HepG2 (cell line): ENCODE data around the gene GPAM. TPM values are rescaled to one million over a fixed set of nuclear protein-coding genes. Genes with fewer than 3 reads are reported as not detected.
A peak's percentile ranks its signal among the peaks of the same experiment; 100 is the strongest.

Source experiments
- ATAC-seq: fragments of 200-7000 bp; cut with Tn5 transposase; 3 replicates; pipeline ENCODE4 v1.9.1; 2020; ENCODE audit warnings: mild to moderate bottlenecking, moderate library complexity
- BruUV-seq: library from RNA; stranded (reverse); fragments of 400-500 nt; replicated peaks from 2 replicates; lab custom pipeline; 2021; lab: Mats Ljungman, UMichigan
- CTCF ChIA-PET: fragments of 300-600 bp; formaldehyde crosslinking; extraction: SDS; loops from one replicate; lab custom pipeline; 2021; ENCODE audit warnings: low total read pairs, inconsistent platforms, low intra/inter-chr PET ratio; lab: Yijun Ruan, JAX
- POLR2A ChIA-PET: fragments of 350-600 bp; sonication (Branson Sonifier 250); formaldehyde crosslinking; loops from one replicate; lab custom pipeline; 2020; ENCODE audit warnings: antibody characterized with exemption, inconsistent platforms; lab: Yijun Ruan, JAX
- DNase-seq: peaks from one replicate; pipeline ENCODE4 v3.0.0-alpha.2; 2015; ENCODE audit warnings: low spot score
- FAIRE-seq: peaks from 3 replicates; lab custom pipeline; 2011; peaks lifted over from hg19 to GRCh38; lab: Jason Lieb, UNC
- H2AFZ ChIP-seq: one replicate; pipeline ENCODE4 v1.6.1; 2011; ENCODE audit warnings: low read length, inconsistent platforms
- H3K27ac ChIP-seq: fragments of 300-600 bp; 3 replicates; pipeline ENCODE4 v1.8.0; 2011; ENCODE audit warnings: mixed run types, mild to moderate bottlenecking, mixed read lengths, low read length, inconsistent platforms; ENCODE audit not compliant: insufficient read depth; ENCODE audit errors: extremely low read length
- H3K27me3 ChIP-seq, 2 experiments: fragments of 200-600 bp in 1 of 2; 2 replicates in 1 of 2; 3 replicates in 1 of 2; pipeline versions ENCODE4 v1.6.0 to v1.8.0; 2011; ENCODE audit warnings: low read length in 2 of 2, mild to moderate bottlenecking in 2 of 2, moderate library complexity in 2 of 2, inconsistent platforms in 1 of 2; ENCODE audit not compliant: insufficient read depth in 2 of 2, control insufficient read depth in 1 of 2
- H3K36me3 ChIP-seq, 2 experiments: fragments of 200-600 bp in 1 of 2; replicated peaks in 1 of 2; 2 replicates in 1 of 2; 3 replicates in 1 of 2; pipeline versions ENCODE4 v1.5.1 to v1.8.0; 2011; ENCODE audit warnings: low read length in 2 of 2, inconsistent platforms in 1 of 2; ENCODE audit not compliant: insufficient read depth in 2 of 2, control insufficient read depth in 1 of 2
- H3K4me1 ChIP-seq: 2 replicates; pipeline ENCODE4 v1.5.1; 2012; ENCODE audit warnings: low read length, inconsistent platforms; ENCODE audit not compliant: insufficient read depth
- H3K4me2 ChIP-seq: 2 replicates; pipeline ENCODE4 v1.6.0; 2011; ENCODE audit warnings: low read depth, low read length, inconsistent platforms
- H3K4me3 ChIP-seq, 3 experiments: fragments of 200-600 bp in 1 of 3; sonication (generic), shearing (Covaris generic) in 1 of 3; replicated peaks in 1 of 3; 2 replicates each; pipeline ENCODE4 v1.5.1; 2011 to 2016; ENCODE audit warnings: low read length in 3 of 3, inconsistent platforms in 2 of 3, low read depth in 2 of 3, mild to moderate bottlenecking in 2 of 3, control low read depth in 1 of 3, mixed read lengths in 1 of 3; ENCODE audit not compliant: insufficient read depth in 1 of 3
- H3K79me2 ChIP-seq: one replicate; pipeline ENCODE4 v1.6.1; 2011; ENCODE audit warnings: low read length, inconsistent platforms; ENCODE audit not compliant: insufficient read depth
- H3K9ac ChIP-seq: 2 replicates; pipeline ENCODE4 v1.6.0; 2011; ENCODE audit warnings: mild to moderate bottlenecking, low read depth, low read length, inconsistent platforms; ENCODE audit not compliant: insufficient read depth
- H3K9me3 ChIP-seq: 2 replicates; pipeline ENCODE4 v1.5.1; 2012; ENCODE audit warnings: mild to moderate bottlenecking, low read length
- H4K20me1 ChIP-seq: 2 replicates; pipeline ENCODE4 v1.6.0; 2011; ENCODE audit warnings: inconsistent platforms, mild to moderate bottlenecking, low read length, moderate library complexity; ENCODE audit not compliant: insufficient read depth
- HDAC1 ChIP-seq: sonication (generic); formaldehyde crosslinking; IDR thresholded peaks from 2 replicates; pipeline ENCODE4 v1.5.1; 2020; ENCODE audit warnings: mild to moderate bottlenecking, missing genetic modification reagents
- MXD4 ChIP-seq: IDR thresholded peaks from 2 replicates; pipeline ENCODE4 v1.6.1; 2016; ENCODE audit warnings: mild to moderate bottlenecking, missing biosample characterization, missing genetic modification reagents
- NCOA2 ChIP-seq: sonication (generic); formaldehyde crosslinking; IDR thresholded peaks from 2 replicates; pipeline ENCODE4 v1.8.0; 2022; ENCODE audit warnings: inconsistent platforms
- PCBP1 ChIP-seq: fragments of 200-400 bp; formaldehyde crosslinking; IDR thresholded peaks from 2 replicates; pipeline ENCODE4 v1.6.1; 2017; ENCODE audit warnings: mild to moderate bottlenecking, low read depth, low read length, borderline replicate concordance
- SETDB1 ChIP-seq: sonication (generic); formaldehyde crosslinking; IDR thresholded peaks from 2 replicates; pipeline ENCODE4 v1.5.1; 2020; ENCODE audit warnings: missing genetic modification reagents, mild to moderate bottlenecking, borderline replicate concordance
- ZBED4 ChIP-seq: sonication (generic); formaldehyde crosslinking; IDR thresholded peaks from 2 replicates; pipeline ENCODE4 v1.4.0; 2020; ENCODE audit warnings: missing genetic modification reagents, borderline replicate concordance
- ZBTB38 ChIP-seq: sonication (generic); formaldehyde crosslinking; IDR thresholded peaks from 2 replicates; pipeline ENCODE4 v1.5.1; 2020; ENCODE audit warnings: mild to moderate bottlenecking, missing genetic modification reagents
- ZFY ChIP-seq: sonication (generic); formaldehyde crosslinking; IDR thresholded peaks from 2 replicates; pipeline ENCODE4 v1.4.0; 2020; ENCODE audit warnings: missing genetic modification reagents
- ZNF256 ChIP-seq: sonication (generic); formaldehyde crosslinking; conservative IDR thresholded peaks from 2 replicates; pipeline ENCODE4 v1.4.0; 2020; ENCODE audit warnings: missing genetic modification reagents
- ZNF296 ChIP-seq: sonication (generic); formaldehyde crosslinking; conservative IDR thresholded peaks from 2 replicates; pipeline ENCODE4 v1.5.0; 2020; ENCODE audit warnings: mild to moderate bottlenecking, missing genetic modification reagents
- ZNF34 ChIP-seq: sonication (generic); formaldehyde crosslinking; IDR thresholded peaks from 2 replicates; pipeline ENCODE4 v1.4.0; 2020; ENCODE audit warnings: mild to moderate bottlenecking, missing genetic modification reagents, borderline replicate concordance
- ZNF878 ChIP-seq: sonication (generic); formaldehyde crosslinking; IDR thresholded peaks from 2 replicates; pipeline ENCODE4 v1.8.1; 2023; ENCODE audit warnings: mild to moderate bottlenecking, missing genetic modification reagents, moderate library complexity
- ZNF891 ChIP-seq: sonication (generic); formaldehyde crosslinking; IDR thresholded peaks from 2 replicates; pipeline ENCODE4 v1.5.0; 2020; ENCODE audit warnings: mild to moderate bottlenecking, missing genetic modification reagents
- WGBS: methylation state at CpG from one replicate; pipeline ENCODE4 v1.1.6; 2017; ENCODE audit warnings: low lambda C conversion rate; 5-methylcytosine and 5-hydroxymethylcytosine counted together
- in situ Hi-C: cut with HindIII; loops from 2 replicates; pipeline ENCODE4 v1.10.0; 2017; ENCODE audit warnings: low pct_unique_long_range_greater_than_20kb; ENCODE audit not compliant: extremely low pct_ligation_motif_present
- intact Hi-C: fragments of 100-400 bp; cut with micrococcal nuclease; formaldehyde crosslinking; loops from one replicate; pipeline ENCODE4 v1.10.0; 2022; ENCODE audit not compliant: unreplicated experiment
- polyA plus RNA-seq, 8 experiments: library from polyadenylated mRNA; depleted of rRNA in 3 of 8; stranded (reverse) in 7 of 8; unstranded in 1 of 8; fragments of >200 nt; fragmentation: Illumina TruSeq in 4 of 8; extraction: Trizol in 4 of 8; gene quantifications; 2 replicates each; pipeline versions ENCODE4 v1.2.1 to v1.2.3, GENCODE V29; 2011 to 2016; ENCODE audit warnings: low read depth in 4 of 8, missing spikeins in 1 of 8, mixed read lengths in 1 of 8; ENCODE audit not compliant: insufficient read depth in 1 of 8
- total RNA-seq, 5 experiments: library from RNA; depleted of rRNA; stranded (reverse); fragments of >200 nt; fragmentation: Illumina TruSeq; extraction: Trizol; gene quantifications; 2 replicates each; pipeline ENCODE4 v1.2.3, GENCODE V29; 2016; ENCODE audit warnings: low read depth in 1 of 5
- TF ChIP-seq, protein P1 (sequence below): sonication (generic); formaldehyde crosslinking; IDR thresholded peaks from 2 replicates; pipeline ENCODE4 v1.5.0; 2020; ENCODE audit warnings: mild to moderate bottlenecking, missing genetic modification reagents
- TF ChIP-seq, protein P2 (sequence below): sonication (generic); formaldehyde crosslinking; IDR thresholded peaks from 2 replicates; pipeline ENCODE4 v1.8.1; 2023; ENCODE audit warnings: missing genetic modification reagents, inconsistent platforms, borderline replicate concordance

The GPAM gene
- total and polyA plus RNA-seq, 2 of the 13 experiments (the other 11 are each of a cell fraction or from before 2014, with no cell fraction given), result 36.8 to 140 TPM

DNA sequence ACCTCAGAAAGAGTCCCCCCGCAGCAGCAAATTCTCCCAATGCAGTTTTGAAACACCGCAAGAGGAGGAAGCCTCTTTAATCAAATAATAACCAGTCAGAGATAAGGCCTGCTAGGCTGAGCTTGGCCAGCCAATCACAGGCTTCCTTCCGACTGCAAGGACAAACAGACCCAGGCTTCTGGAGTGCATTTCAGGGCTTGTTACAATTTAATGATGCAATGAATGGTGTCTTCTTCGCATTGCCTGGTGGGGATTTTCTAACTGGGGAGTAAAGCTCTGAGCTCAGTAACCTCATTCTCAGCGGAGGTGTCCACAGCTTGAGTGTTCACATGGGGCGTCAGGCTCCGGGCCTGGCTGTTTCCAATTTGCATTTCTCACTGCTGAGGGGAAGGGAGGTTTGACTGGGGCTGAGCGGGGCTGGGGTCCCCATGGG lies 31.8 kb upstream of the GPAM start (continued):
- 0 out of 2 replicates have a peak, but pooled peaks have one; percentile 47 for TF ChIP-seq ZNF891
- TF ChIP-seq, all 625 proteins: peak for 36

GRCh38 chr10:112214298-112214926 lies 30.8 kb upstream of the GPAM start:
- 92% methylated on average over 8 of the region's 8 CpGs for WGBS
- ChIA-PET CTCF (no interaction called here), POLR2A (interaction anchor here (2.0 to 5.1 kb wide), 2 partner anchors 12 to 47 kb away, joined by 11 to 65 read pairs; no protein-coding TSS in a partner anchor)
- DNase-seq (no peak), ATAC-seq (no peak), FAIRE-seq (peak; percentile 34)
- in situ Hi-C loops (no loop called here), intact Hi-C loops (no loop called here)
- Histone ChIP-seq H3K9me3 (no peaks in the 10 kb centered on the region), H3K79me2 (peaks cover 43% of the 10 kb centered on the region), H3K4me2 (peak overlapping the region; percentile 22), H2AFZ (no peak overlapping the region), H3K4me3 (no peak overlapping the region), H3K27me3 (no peaks in the 10 kb centered on the region), H4K20me1 (0 out of 2 replicates have a peak, but pooled peaks cover 5% of the 10 kb centered on the region), H3K36me3 (peaks cover 37 to 88% of the 10 kb centered on the region in 2 experiments), H3K27ac (peak overlapping the region; percentile 51), H3K4me1 (peaks cover 83% of the 10 kb centered on the region), H3K9ac (no peak overlapping the region)
- BruUV-seq, result TSS peak; percentile 22
- no peak for TF ChIP-seq HDAC1 (CRISPR knock-in tag)
- TF ChIP-seq ZNF878 (CRISPR knock-in tag), result no peak
- no peak for TF ChIP-seq ZBTB38 (CRISPR knock-in tag)
- no peak for TF ChIP-seq ZBED4
- TF ChIP-seq MXD4 (CRISPR knock-in tag), result no peak
- no peak for TF ChIP-seq ZNF296
- TF ChIP-seq NCOA2 (CRISPR knock-in tag), result 0 out of 2 replicates have a peak, but pooled peaks have one; percentile 2
- TF ChIP-seq, protein P1, sequence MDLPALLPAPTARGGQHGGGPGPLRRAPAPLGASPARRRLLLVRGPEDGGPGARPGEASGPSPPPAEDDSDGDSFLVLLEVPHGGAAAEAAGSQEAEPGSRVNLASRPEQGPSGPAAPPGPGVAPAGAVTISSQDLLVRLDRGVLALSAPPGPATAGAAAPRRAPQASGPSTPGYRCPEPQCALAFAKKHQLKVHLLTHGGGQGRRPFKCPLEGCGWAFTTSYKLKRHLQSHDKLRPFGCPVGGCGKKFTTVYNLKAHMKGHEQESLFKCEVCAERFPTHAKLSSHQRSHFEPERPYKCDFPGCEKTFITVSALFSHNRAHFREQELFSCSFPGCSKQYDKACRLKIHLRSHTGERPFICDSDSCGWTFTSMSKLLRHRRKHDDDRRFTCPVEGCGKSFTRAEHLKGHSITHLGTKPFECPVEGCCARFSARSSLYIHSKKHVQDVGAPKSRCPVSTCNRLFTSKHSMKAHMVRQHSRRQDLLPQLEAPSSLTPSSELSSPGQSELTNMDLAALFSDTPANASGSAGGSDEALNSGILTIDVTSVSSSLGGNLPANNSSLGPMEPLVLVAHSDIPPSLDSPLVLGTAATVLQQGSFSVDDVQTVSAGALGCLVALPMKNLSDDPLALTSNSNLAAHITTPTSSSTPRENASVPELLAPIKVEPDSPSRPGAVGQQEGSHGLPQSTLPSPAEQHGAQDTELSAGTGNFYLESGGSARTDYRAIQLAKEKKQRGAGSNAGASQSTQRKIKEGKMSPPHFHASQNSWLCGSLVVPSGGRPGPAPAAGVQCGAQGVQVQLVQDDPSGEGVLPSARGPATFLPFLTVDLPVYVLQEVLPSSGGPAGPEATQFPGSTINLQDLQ (CRISPR knock-in tag), result no peak
- TF ChIP-seq, protein P2, sequence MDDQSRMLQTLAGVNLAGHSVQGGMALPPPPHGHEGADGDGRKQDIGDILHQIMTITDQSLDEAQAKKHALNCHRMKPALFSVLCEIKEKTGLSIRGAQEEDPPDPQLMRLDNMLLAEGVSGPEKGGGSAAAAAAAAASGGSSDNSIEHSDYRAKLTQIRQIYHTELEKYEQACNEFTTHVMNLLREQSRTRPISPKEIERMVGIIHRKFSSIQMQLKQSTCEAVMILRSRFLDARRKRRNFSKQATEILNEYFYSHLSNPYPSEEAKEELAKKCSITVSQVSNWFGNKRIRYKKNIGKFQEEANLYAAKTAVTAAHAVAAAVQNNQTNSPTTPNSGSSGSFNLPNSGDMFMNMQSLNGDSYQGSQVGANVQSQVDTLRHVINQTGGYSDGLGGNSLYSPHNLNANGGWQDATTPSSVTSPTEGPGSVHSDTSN, result no peak
- TF ChIP-seq SETDB1 (CRISPR knock-in tag), result no peak
- TF ChIP-seq PCBP1, result no peak
- 0 out of 2 replicates have a peak, but pooled peaks have one; percentile 10 for TF ChIP-seq ZNF34 (CRISPR knock-in tag)
- 0 out of 2 replicates have a peak, but pooled peaks have one; percentile 23 for TF ChIP-seq ZFY (CRISPR knock-in tag)
- 0 out of 2 replicates have a peak, but pooled peaks have one; percentile 15 for TF ChIP-seq ZNF256 (CRISPR knock-in tag)
